ENCODE measurements around the gene LPAR3. TPM values are rescaled to one million over a fixed set of nuclear protein-coding genes. Genes with fewer than 3 reads are reported as not detected.

The LPAR3 gene
- polyA plus RNA-seq, 1 of the 3 experiments (the other 2 are of a cell fraction) = 0.08 TPM

- TF ChIP-seq PBX3 (IDR thresholded peaks at IDR 0.05) (no peak), GATA2 (CRISPR knock-in tag; IDR thresholded peaks at IDR 0.05) (no peak), FOSL2 (IDR thresholded peaks at IDR 0.05; ENCODE audit: borderline replicate concordance, low read depth) (no peak)
Measured at GRCh38 chr1:84830136-84830535, 62.9 kb downstream of the LPAR3 start (continued).

GRCh38 chr1:84827976-84828375 is 65.0 kb downstream of the LPAR3 start:
- Histone ChIP-seq H3K27ac (ENCODE audit: low read depth in 2 of 2, low read length in 1 of 2) (no peak overlapping the region; a peak in 1 of 4 replicates), H3K4me1 (ENCODE audit: control insufficient read depth in 1 of 2, insufficient read depth in 2 of 2, low read depth in 1 of 2, low read length in 1 of 2) (peaks cover 0 to 5% of the 10 kb centered on the region in 2 experiments; a peak in 2 of 4 replicates), H3F3A (replicated peaks; ENCODE audit: insufficient read depth) (no peaks in the 10 kb centered on the region), H3K4me3 (ENCODE audit: low read depth in 2 of 2, low read length in 1 of 2) (no peak overlapping the region), H3K9ac (no peak overlapping the region), H4K20me1 (ENCODE audit: insufficient read depth) (no peaks in the 10 kb centered on the region), H3K4me2 (no peak overlapping the region), H3K79me2 (ENCODE audit: insufficient read depth) (no peaks in the 10 kb centered on the region), H3K9me2 (no peaks in the 10 kb centered on the region), H3K36me3 (replicated peaks in 1 of 2; ENCODE audit: control insufficient read depth in 1 of 2, insufficient read depth in 2 of 2, low read length in 1 of 2) (no peaks in the 10 kb centered on the region), H3K27me3 (ENCODE audit: insufficient read depth) (no peaks in the 10 kb centered on the region; the same call in 1 of the 2 replicates), H3K9me3 (no peaks in the 10 kb centered on the region), H2AFZ (ENCODE audit: low read depth) (no peak overlapping the region)
- TF ChIP-seq GATA2 (CRISPR knock-in tag; IDR thresholded peaks at IDR 0.05) = peak; percentile 78
- no peak for TF ChIP-seq MXI1 (IDR thresholded peaks at IDR 0.05; ENCODE audit: low read depth, low read length)
- ChIA-PET POLR2A (interaction anchor here (0.7 to 1.2 kb wide), 2 partner anchors 20 to 25 kb away, joined by 3 read pairs; no protein-coding TSS in a partner anchor), CTCF (interaction anchor here (0.6 to 1.8 kb wide), 5 partner anchors 14 to 582 kb away, joined by 3 to 8 read pairs (median 5); no protein-coding TSS in a partner anchor)
- 28% methylated on average over 3 of the region's 3 CpGs for WGBS (ENCODE audit: low lambda C conversion rate)
- no peak for DNase-seq

- ChIA-PET CTCF (interaction anchor here (0.6 to 1.8 kb wide), 5 partner anchors 14 to 581 kb away, joined by 3 to 8 read pairs (median 5); no protein-coding TSS in a partner anchor), POLR2A (interaction anchor here (1.2 kb wide), 1 partner anchor 20 kb away, joined by 3 read pairs; no protein-coding TSS in a partner anchor)
- no peaks in the 10 kb centered on the region; the same call in 1 of the 2 replicates for H3K27me3 ChIP-seq (ENCODE audit: insufficient read depth)
Measured at GRCh38 chr1:84827555-84827954, 65.5 kb downstream of the LPAR3 start.

More at GRCh38 chr1:84827555-84827954, 65.5 kb downstream of the LPAR3 start:
- Histone ChIP-seq H3K36me3 (replicated peaks in 1 of 2; ENCODE audit: control insufficient read depth in 1 of 2, insufficient read depth in 2 of 2, low read length in 1 of 2) (no peaks in the 10 kb centered on the region), H3K4me2 (no peak overlapping the region), H3F3A (replicated peaks; ENCODE audit: insufficient read depth) (no peaks in the 10 kb centered on the region), H2AFZ (ENCODE audit: low read depth) (no peak overlapping the region), H3K4me1 (ENCODE audit: control insufficient read depth in 1 of 2, insufficient read depth in 2 of 2, low read depth in 1 of 2, low read length in 1 of 2) (peaks cover 0 to 5% of the 10 kb centered on the region in 2 experiments; a peak in 2 of 4 replicates), H3K9me2 (no peaks in the 10 kb centered on the region), H3K79me2 (ENCODE audit: insufficient read depth) (no peaks in the 10 kb centered on the region), H3K27ac (ENCODE audit: low read depth in 2 of 2, low read length in 1 of 2) (no peak overlapping the region; a peak in 1 of 4 replicates), H3K9ac (no peak overlapping the region), H4K20me1 (ENCODE audit: insufficient read depth) (no peaks in the 10 kb centered on the region), H3K4me3 (ENCODE audit: low read depth in 2 of 2, low read length in 1 of 2) (no peak overlapping the region), H3K9me3 (no peaks in the 10 kb centered on the region)
- WGBS (ENCODE audit: low lambda C conversion rate) = 34% methylated on average over 3 of the region's 3 CpGs
- no peak for DNase-seq
- no peak for TF ChIP-seq NRF1 (IDR thresholded peaks at IDR 0.05; ENCODE audit: low read depth, low read length)
- no peak for TF ChIP-seq RAD21 (IDR thresholded peaks at IDR 0.05; ENCODE audit: low read length)
- TF ChIP-seq IRF3 (IDR thresholded peaks at IDR 0.05; ENCODE audit: low read depth, low read length) = no peak
- no peak for TF ChIP-seq MEF2A (IDR thresholded peaks at IDR 0.05; ENCODE audit: borderline replicate concordance, low read depth)
- TF ChIP-seq TEAD4 (IDR thresholded peaks at IDR 0.05; ENCODE audit: borderline replicate concordance, insufficient read depth) = no peak
- TF ChIP-seq SMC3 (IDR thresholded peaks at IDR 0.05; ENCODE audit: low read depth, low read length) = no peak
- no peak for TF ChIP-seq CHD2 (IDR thresholded peaks at IDR 0.05; ENCODE audit: low read length, partially characterized antibody)
- no peak for TF ChIP-seq CTCF (IDR thresholded peaks at IDR 0.05)
- no peak for TF ChIP-seq FOXM1 (IDR thresholded peaks at IDR 0.05; ENCODE audit: low read depth)
- no peak for TF ChIP-seq RFX5 (IDR thresholded peaks at IDR 0.05; ENCODE audit: low read length)
- TF ChIP-seq TAF1 (IDR thresholded peaks at IDR 0.05; ENCODE audit: borderline replicate concordance, low read depth, low read length) = no peak
- TF ChIP-seq GABPA (IDR thresholded peaks at IDR 0.05; ENCODE audit: low read depth) = no peak
- TF ChIP-seq MAX (IDR thresholded peaks at IDR 0.05; ENCODE audit: low read depth) = no peak

All from SK-N-SH (cell line).